T-helper 17 cell (primary cell): ENCODE measurements around the gene CSTF1. TPM values are rescaled to one million over a fixed set of nuclear protein-coding genes. Genes with fewer than 3 reads are reported as not detected.
A peak's percentile ranks its signal among the peaks of the same experiment; 100 is the strongest.

Source experiments
- ATAC-seq: fragments of 150-1000 bp; cut with Tn5 transposase; 2 replicates; pipeline ENCODE4 v1.10.0; 2021; ENCODE audit warnings: mild to moderate bottlenecking, moderate library complexity
- DNase-seq, 3 donors: peaks; one replicate each; pipeline versions ENCODE4 v3.0.0 to v3.0.0-alpha.2; 2020 to 2021
- H3K9me3 ChIP-seq: one replicate; pipeline ENCODE4 v1.7.0; 2013; ENCODE audit warnings: low read length, mild to moderate bottlenecking; ENCODE audit not compliant: control insufficient read depth, poor library complexity, severe bottlenecking
- H3K27ac Mint-ChIP-seq: one replicate; pipeline ENCODE4 v1.8.0; 2022; ENCODE audit warnings: mild to moderate bottlenecking, moderate library complexity, mixed read lengths
- H3K27me3 Mint-ChIP-seq: one replicate; pipeline ENCODE4 v1.8.0; 2022; ENCODE audit warnings: mixed read lengths
- H3K36me3 Mint-ChIP-seq: one replicate; pipeline ENCODE4 v1.8.0; 2022; ENCODE audit warnings: low read depth, mixed read lengths
- H3K4me1 Mint-ChIP-seq: one replicate; pipeline ENCODE4 v1.8.0; 2022; ENCODE audit warnings: mild to moderate bottlenecking, mixed read lengths
- H3K4me3 Mint-ChIP-seq: one replicate; pipeline ENCODE4 v1.8.0; 2022; ENCODE audit warnings: mild to moderate bottlenecking, moderate library complexity, mixed read lengths
- total RNA-seq, 4 donors: library from RNA in 2 of 4; stranded (reverse) in 2 of 4; gene quantifications; one replicate each; pipeline ENCODE4 v1.2.3 and lab custom pipeline; 2022 to 2026

The CSTF1 gene
- total RNA-seq, 2 donors from 2014 or later, result 21.8 to 23.7 TPM

DNA sequence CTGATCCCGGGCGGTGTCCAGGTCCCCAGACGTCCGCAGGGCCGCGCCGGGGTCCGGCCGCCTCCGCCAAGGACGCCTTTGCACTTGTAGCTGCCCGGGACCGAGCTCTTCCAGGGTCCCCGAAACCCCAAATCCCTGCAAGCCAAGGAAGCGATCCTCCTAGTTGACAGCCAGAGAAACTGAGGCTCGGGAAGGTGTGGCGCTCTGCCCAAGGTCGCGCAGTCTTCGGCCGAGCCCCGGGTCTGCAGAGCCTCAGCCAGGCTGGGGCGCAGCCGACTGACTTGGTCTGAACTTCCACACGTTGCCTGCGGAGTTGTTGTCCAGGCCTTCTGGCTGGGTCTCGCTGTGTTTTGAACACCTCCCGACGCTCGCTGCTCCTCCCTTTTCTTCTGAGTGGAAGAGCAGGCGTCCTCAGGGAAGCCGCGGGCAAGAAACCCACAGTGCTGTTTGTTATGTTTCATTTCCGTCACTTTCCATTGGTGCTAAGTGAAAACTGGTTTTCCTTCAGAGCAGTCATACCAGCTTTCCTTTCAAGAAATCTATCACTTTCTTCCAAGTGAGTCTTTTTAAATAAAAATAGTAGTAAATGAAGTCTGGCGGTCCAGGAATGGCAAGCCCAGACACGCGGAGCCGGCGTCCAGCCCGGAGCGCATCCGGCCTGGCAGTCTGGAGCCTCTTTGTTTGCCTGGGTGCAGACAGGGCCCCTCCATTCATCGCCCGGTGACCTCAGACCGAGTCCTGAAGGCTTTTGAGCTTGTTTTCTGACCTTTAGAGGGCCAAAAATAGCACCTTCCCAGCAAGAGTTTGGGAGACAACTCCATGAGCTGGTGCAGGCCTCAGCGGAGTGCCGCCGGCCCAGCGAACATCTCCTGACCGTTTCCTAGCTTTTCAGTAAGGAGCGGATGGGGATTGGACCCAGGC lies 33.0 kb upstream of the CSTF1 start:
- ATAC-seq, result peak; percentile 18
- H3K9me3 ChIP-seq, result no peaks in the 10 kb centered on the region
- Mint-ChIP-seq H3K4me1 (peaks cover 20% of the 10 kb centered on the region), H3K27me3 (no peaks in the 10 kb centered on the region), H3K36me3 (peaks cover 4% of the 10 kb centered on the region), H3K4me3 (peak overlapping the region; percentile 87), H3K27ac (peak overlapping the region; percentile 65)
- DNase-seq, result no peak

DNA sequence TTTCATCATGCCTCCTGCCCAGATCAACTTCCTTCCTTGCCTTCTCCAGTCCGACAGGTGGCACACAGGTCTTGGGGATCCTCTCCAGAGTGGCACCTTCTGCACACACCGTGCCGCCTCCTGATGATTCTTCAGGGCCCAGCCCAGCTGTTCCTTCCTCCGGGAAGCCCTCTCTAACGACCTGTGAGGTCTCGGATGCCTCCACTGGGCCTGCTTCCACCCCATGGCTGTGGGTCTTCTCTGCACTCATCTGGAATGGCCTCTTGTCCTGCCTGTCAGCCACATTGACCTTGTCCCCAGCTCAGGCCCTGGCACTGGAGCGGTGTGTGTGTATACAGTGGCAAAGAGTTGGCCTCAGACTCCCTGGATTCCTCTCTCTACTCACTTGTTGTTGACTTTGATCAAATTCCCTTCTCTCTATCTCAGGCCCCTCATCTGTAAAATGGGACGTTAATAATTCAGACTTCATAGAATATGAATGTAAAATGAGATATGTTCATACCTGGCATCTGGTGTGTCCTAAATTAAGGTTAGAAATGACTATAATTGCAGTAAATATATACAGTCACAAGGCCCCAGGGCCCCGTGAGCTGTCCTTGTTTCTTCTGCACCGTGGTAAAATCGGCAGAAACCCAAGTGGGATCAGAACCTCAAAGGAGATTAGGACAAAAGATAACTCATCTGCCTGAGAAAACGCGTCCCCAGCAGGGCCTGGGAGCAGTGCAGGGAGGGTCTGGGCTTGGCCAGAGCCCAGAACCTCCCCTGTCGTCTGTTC lies 32.1 kb upstream of the CSTF1 start:
- no peak for ATAC-seq
- H3K27me3 Mint-ChIP-seq, result no peaks in the 10 kb centered on the region
- no peaks in the 10 kb centered on the region for H3K9me3 ChIP-seq
- no peak for DNase-seq
- peak overlapping the region; percentile 14 for H3K27ac Mint-ChIP-seq
- peaks cover 20% of the 10 kb centered on the region for H3K4me1 Mint-ChIP-seq
- H3K4me3 Mint-ChIP-seq, result peak overlapping the region; percentile 87
- H3K36me3 Mint-ChIP-seq, result peaks cover 4% of the 10 kb centered on the region

DNA sequence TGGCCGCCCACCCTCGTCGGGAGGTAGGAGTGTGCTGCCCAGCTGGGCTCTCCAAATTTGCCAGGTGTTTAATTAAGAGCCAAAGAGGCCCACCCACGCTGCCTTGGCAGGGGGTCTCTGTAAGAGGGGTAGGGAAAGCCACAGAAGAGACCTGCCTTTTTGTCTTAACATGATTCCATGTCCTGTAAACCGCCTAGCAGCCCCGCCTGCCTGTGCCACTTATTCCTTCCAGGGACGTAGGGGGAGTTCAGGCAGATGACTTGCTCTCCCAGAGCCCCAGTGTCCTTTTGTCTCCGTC lies 31.6 kb upstream of the CSTF1 start:
- H3K4me3 Mint-ChIP-seq, result peak overlapping the region; percentile 25
- peaks cover 20% of the 10 kb centered on the region for H3K4me1 Mint-ChIP-seq
- H3K36me3 Mint-ChIP-seq, result peaks cover 4% of the 10 kb centered on the region
- H3K27me3 Mint-ChIP-seq, result no peaks in the 10 kb centered on the region
- H3K9me3 ChIP-seq, result no peaks in the 10 kb centered on the region
- H3K27ac Mint-ChIP-seq, result peak overlapping the region; percentile 14
- ATAC-seq (no peak), DNase-seq (no peak)

GRCh38 chr20:56361900-56362299 lies 30.5 kb upstream of the CSTF1 start:
- no peak for ATAC-seq
- no peak for DNase-seq

DNA sequence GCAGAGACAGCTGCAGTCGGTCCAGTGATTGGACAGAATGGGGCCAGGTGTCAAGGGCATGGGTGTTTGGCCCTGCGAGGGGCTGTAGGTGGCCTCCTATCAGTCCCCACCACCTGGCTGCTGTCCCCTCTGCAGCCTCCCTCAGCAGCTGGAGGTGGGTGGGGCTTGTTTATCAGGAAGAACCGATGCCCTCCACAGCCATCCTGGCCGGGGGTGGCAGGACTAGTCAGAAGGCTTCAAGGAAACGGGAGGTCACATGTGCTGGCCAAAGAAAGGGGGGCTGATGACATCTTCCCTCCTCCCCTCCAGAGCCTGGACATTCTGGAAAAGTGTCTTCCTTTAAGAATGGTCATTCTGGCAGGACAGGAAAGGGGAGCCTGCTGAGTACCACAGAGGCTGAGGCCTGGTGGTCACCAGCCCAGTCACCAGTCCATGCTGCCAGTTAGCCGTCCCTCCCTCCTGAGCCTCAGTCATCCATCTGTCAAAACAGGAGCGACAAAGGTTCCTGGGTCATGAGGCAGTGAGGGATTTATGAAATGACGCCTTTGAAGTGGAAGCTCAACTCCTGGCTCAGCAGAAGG lies 29.5 kb upstream of the CSTF1 start:
- Mint-ChIP-seq H3K4me1 (peaks cover 18% of the 10 kb centered on the region), H3K4me3 (no peak overlapping the region), H3K27me3 (no peaks in the 10 kb centered on the region), H3K27ac (no peak overlapping the region), H3K36me3 (peaks cover 6% of the 10 kb centered on the region)
- ATAC-seq (no peak), DNase-seq (no peak)
- no peaks in the 10 kb centered on the region for H3K9me3 ChIP-seq

More at GRCh38 chr20:56361900-56362299, 30.5 kb upstream of the CSTF1 start:
- no peaks in the 10 kb centered on the region for H3K9me3 ChIP-seq
- no peaks in the 10 kb centered on the region for H3K27me3 Mint-ChIP-seq
- H3K4me3 Mint-ChIP-seq, result no peak overlapping the region
- H3K27ac Mint-ChIP-seq, result no peak overlapping the region
- H3K36me3 Mint-ChIP-seq, result peaks cover 6% of the 10 kb centered on the region
- peaks cover 20% of the 10 kb centered on the region for H3K4me1 Mint-ChIP-seq

DNA sequence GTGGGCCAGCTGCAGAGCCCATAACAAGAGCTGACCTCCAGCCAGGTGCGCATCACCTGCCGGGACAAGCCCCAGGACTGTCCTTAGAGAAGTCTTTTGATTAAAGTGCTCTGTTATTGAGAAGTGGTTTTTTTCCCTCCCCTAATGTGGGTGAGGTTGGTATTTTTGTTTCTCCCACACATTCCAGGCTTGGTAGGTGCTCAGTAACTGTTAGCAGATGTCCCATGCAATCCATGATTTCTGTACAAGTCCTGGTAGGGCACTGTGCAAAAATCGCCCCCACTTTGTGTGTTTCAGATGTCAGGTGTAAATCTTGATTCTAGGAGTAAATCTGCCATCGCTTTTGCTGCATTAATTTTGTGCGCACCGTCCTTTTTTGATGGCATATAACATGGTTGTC lies 29.0 kb upstream of the CSTF1 start:
- no peaks in the 10 kb centered on the region for H3K27me3 Mint-ChIP-seq
- peaks cover 6% of the 10 kb centered on the region for H3K36me3 Mint-ChIP-seq
- H3K4me3 Mint-ChIP-seq, result no peak overlapping the region

DNA sequence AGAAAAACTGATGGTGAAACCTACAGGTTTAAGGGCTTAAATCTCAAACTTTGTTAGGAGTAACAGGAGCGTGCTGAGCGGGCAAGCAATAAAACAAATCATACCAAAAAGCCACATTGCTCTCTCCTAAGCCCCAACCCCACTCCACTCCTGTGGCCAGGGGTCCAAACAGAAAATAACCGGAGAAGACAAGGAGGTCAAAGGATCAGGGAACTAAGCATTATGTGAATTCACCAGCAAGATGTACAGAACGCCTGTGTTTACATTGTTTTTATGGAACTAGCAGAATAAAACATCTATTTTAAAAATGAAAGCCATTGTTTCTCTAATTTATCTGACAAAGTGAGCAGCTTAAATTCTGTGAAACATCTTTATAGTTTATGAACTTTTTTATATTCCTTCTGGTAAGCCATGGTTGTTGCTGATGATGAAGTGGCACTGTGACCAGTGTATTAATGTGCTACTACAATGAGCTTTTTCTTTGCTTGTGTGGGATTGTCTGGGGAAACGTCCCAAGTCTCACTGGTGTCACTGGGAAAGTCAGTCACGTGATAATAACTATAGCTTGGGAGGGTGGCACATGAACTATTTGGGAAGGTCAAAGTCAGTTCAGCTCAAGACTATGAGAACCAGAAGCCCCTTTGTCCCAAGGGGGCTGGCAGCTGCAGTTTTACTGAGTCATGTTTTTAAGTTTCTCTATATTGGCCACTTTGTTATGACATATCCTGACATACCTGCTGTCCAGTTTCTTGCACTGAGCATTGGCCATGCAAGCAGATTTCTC lies 23.9 kb upstream of the CSTF1 start:
- Mint-ChIP-seq H3K4me3 (no peak overlapping the region), H3K27me3 (no peaks in the 10 kb centered on the region), H3K36me3 (peaks cover 2% of the 10 kb centered on the region), H3K27ac (no peak overlapping the region), H3K4me1 (peaks cover 8% of the 10 kb centered on the region)
- DNase-seq (no peak), ATAC-seq (no peak)
- H3K9me3 ChIP-seq, result no peaks in the 10 kb centered on the region

More for the DNA sequence above, 29.0 kb upstream of the CSTF1 start:
- Mint-ChIP-seq H3K4me1 (peaks cover 16% of the 10 kb centered on the region), H3K27ac (no peak overlapping the region)
- DNase-seq (no peak), ATAC-seq (no peak)
- H3K9me3 ChIP-seq, result no peaks in the 10 kb centered on the region

DNA sequence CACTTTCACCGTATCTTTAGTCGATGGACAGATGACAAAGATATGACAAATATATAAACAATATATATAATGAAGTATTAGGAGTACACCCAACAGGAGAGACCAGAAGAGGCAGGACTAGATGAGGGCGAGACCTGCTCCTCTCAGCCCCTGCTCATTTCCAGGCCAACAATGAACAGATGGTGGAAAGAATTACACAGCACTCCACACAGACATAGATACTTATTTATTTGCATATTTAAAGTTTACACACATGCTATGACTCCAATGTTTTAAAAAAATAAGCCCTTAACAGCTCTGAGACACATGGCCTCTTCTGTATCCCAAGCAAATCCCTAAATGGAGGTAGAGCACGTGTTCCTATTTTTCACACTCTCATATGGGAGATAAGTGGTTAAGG lies 23.3 kb upstream of the CSTF1 start:
- H3K4me3 Mint-ChIP-seq, result no peak overlapping the region
- peaks cover 2% of the 10 kb centered on the region for H3K36me3 Mint-ChIP-seq
- peaks cover 8% of the 10 kb centered on the region for H3K4me1 Mint-ChIP-seq
- no peak overlapping the region for H3K27ac Mint-ChIP-seq
- ATAC-seq (no peak), DNase-seq (no peak)
- H3K9me3 ChIP-seq, result no peaks in the 10 kb centered on the region
- no peaks in the 10 kb centered on the region for H3K27me3 Mint-ChIP-seq

GRCh38 chr20:56371977-56372376 lies 20.5 kb upstream of the CSTF1 start:
- Mint-ChIP-seq H3K27ac (peak overlapping the region; percentile 72), H3K4me1 (peaks cover 12% of the 10 kb centered on the region), H3K27me3 (no peaks in the 10 kb centered on the region), H3K36me3 (no peaks in the 10 kb centered on the region), H3K4me3 (no peak overlapping the region)
- ATAC-seq (no peak), DNase-seq (no peak)
- H3K9me3 ChIP-seq, result no peaks in the 10 kb centered on the region

GRCh38 chr20:56372850-56373249 lies 19.6 kb upstream of the CSTF1 start:
- no peaks in the 10 kb centered on the region for H3K36me3 Mint-ChIP-seq
- peaks cover 12% of the 10 kb centered on the region for H3K4me1 Mint-ChIP-seq
- no peaks in the 10 kb centered on the region for H3K27me3 Mint-ChIP-seq
- H3K9me3 ChIP-seq, result no peaks in the 10 kb centered on the region
- peak overlapping the region; percentile 72 for H3K27ac Mint-ChIP-seq
- no peak for DNase-seq
- no peak overlapping the region for H3K4me3 Mint-ChIP-seq
- no peak for ATAC-seq

- H3K9me3 ChIP-seq, result no peaks in the 10 kb centered on the region
- H3K27ac Mint-ChIP-seq, result peak overlapping the region; percentile 72
- H3K27me3 Mint-ChIP-seq, result no peaks in the 10 kb centered on the region
- ATAC-seq (peak; percentile 54), DNase-seq (no peak)
- no peaks in the 10 kb centered on the region for H3K36me3 Mint-ChIP-seq
- no peak overlapping the region for H3K4me3 Mint-ChIP-seq
- peaks cover 12% of the 10 kb centered on the region for H3K4me1 Mint-ChIP-seq
Observed at GRCh38 chr20:56373942-56374341, 18.5 kb upstream of the CSTF1 start.

GRCh38 chr20:56376331-56376730 lies 16.1 kb upstream of the CSTF1 start:
- DNase-seq (no peak), ATAC-seq (no peak)
- H3K4me3 Mint-ChIP-seq, result no peak overlapping the region
- peaks cover 10% of the 10 kb centered on the region for H3K4me1 Mint-ChIP-seq
- H3K27ac Mint-ChIP-seq, result peak overlapping the region; percentile 72
- H3K36me3 Mint-ChIP-seq, result no peaks in the 10 kb centered on the region
- no peaks in the 10 kb centered on the region for H3K27me3 Mint-ChIP-seq
- no peaks in the 10 kb centered on the region for H3K9me3 ChIP-seq

DNA sequence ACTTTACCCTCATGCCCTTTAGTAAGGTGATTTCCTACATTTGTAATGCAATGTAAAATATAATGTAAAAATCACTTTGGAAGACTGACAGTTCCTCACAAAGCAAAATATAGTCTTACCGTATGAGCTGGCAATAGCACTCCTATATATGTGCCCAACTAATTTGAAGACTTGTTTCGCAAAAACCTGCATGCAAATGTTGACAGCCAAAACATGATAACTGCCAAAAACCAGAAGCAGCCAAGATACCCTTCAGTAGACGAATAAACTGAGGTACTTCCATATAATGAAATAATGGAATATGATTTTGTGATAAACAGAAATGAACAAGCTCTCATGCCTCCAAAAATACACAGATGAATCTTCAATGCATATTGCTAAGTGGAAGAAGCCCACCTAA lies 14.1 kb upstream of the CSTF1 start:
- H3K4me3 Mint-ChIP-seq, result no peak overlapping the region
- DNase-seq, result no peak
- H3K27ac Mint-ChIP-seq, result no peak overlapping the region
- peaks cover 8% of the 10 kb centered on the region for H3K4me1 Mint-ChIP-seq
- H3K27me3 Mint-ChIP-seq, result no peaks in the 10 kb centered on the region
- ATAC-seq, result no peak
- H3K9me3 ChIP-seq, result no peaks in the 10 kb centered on the region
- H3K36me3 Mint-ChIP-seq, result no peaks in the 10 kb centered on the region
